ENCODE results near the gene C17orf78.
"Not testable (repeated sequence)": the region's sequence is repeated elsewhere in the genome, so short reads cannot be mapped to it uniquely, and the experiment has no call there.

The C17orf78 gene

DNA sequence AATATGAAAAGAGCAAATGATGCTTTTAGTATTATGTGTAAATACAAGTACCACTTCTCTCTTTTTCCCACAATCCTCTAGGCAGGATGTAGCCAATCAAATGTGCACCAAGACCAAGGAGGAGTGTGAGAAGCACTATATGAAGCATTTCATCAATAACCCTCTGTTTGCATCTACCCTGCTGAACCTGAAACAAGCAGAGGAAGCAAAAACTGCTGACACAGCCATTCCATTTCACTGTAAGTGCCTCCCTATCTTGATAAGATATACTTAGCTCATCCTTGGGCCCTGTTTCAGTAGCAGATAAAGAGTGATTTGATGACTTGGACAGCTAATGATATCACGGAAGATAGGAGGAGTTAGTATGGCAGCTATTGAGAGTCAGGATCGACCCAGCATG is 64.6 kb downstream of the C17orf78 start:
- DNase-seq (ENCODE audit: low read depth) = no peak

DNA sequence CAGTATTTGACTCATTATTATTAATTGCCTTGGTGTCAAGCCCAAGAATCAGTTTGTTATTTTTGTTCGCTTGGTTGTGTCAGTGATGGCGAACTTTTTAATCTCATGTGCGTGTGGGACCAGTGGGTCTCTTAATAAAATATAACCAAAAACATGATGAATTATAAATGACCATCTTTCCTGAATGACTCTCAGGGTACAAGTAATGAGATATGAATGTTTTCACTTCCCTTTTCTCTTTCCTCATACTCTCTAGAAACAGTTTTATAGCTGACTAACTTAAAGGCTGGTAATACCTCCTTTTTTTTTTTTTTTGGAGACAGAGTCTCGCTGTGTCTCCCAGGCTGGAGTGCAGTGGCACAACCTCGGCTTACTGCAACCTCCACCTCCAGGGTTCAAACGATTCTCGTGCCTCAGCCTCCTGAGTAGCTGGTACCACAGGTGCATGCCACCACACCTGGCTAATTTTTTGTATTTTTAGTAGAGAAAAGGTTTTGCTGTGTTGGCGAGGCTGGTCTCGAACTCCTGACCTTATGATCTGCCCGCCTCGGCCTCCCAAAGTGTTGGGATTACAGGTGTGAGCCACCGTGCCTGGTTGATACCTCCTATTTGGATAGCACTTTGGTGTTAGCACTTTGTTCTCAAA is 65.7 kb downstream of the C17orf78 start:
- not testable (repeated sequence) for DNase-seq (ENCODE audit: low read depth)
